Keratinocyte (primary cell): ENCODE data around the gene TBC1D2.

Experiments
- CTCF ChIP-seq, 3 experiments: IDR thresholded peaks in 1 of 3; conservative IDR thresholded peaks in 1 of 3; optimal IDR thresholded peaks in 1 of 3; 2 replicates in 2 of 3; 3 replicates in 1 of 3; pipeline versions ENCODE3 to v1.5.1; 2011; ENCODE audit warnings: low read length in 3 of 3, mild to moderate bottlenecking in 3 of 3, moderate library complexity in 2 of 3, control low read depth in 1 of 3, inconsistent platforms in 1 of 3; ENCODE audit not compliant: insufficient read depth in 2 of 3; ENCODE audit errors: extremely low read depth in 1 of 3
- EZH2 ChIP-seq: IDR thresholded peaks from one replicate; pipeline ENCODE4 v1.6.1; 2012; ENCODE audit warnings: inconsistent platforms, mild to moderate bottlenecking, low read length, moderate library complexity

- TF ChIP-seq CTCF (optimal IDR thresholded peaks at IDR 0.05 in 1 of 3, IDR thresholded peaks at IDR 0.05 in 1 of 3, conservative IDR thresholded peaks at IDR 0.05 in 1 of 3; ENCODE audit: extremely low read depth in 1 of 3, insufficient read depth in 2 of 3, low read length in 3 of 3) (no peak), EZH2 (no peak)
Observed at GRCh38 chr9:98209530-98209929, 45.9 kb downstream of the TBC1D2 start.
